ENCODE results near the gene WDR87.

WDR87 gene

GRCh38 chr19:37942516-37942902 lies 36.1 kb upstream of the WDR87 start:
- no peaks in the 10 kb centered on the region for H3K9me3 ChIP-seq (ENCODE audit: control insufficient read depth in 1 of 2, low read length in 2 of 2)
- H3K36me3 ChIP-seq (ENCODE audit: control insufficient read depth in 1 of 2, insufficient read depth in 2 of 2, low read length in 2 of 2) = no peaks in the 10 kb centered on the region
- no peaks in the 10 kb centered on the region for H3K27me3 ChIP-seq (ENCODE audit: low read depth, low read length)
- H3K27ac ChIP-seq (ENCODE audit: low read length) = no peak overlapping the region
- no peak overlapping the region for H3K4me3 ChIP-seq (ENCODE audit: low read depth in 1 of 2, low read length in 2 of 2)
- H3K4me1 ChIP-seq (ENCODE audit: control insufficient read depth in 1 of 2, insufficient read depth in 2 of 2, low read length in 2 of 2) = no peaks in the 10 kb centered on the region

DNA sequence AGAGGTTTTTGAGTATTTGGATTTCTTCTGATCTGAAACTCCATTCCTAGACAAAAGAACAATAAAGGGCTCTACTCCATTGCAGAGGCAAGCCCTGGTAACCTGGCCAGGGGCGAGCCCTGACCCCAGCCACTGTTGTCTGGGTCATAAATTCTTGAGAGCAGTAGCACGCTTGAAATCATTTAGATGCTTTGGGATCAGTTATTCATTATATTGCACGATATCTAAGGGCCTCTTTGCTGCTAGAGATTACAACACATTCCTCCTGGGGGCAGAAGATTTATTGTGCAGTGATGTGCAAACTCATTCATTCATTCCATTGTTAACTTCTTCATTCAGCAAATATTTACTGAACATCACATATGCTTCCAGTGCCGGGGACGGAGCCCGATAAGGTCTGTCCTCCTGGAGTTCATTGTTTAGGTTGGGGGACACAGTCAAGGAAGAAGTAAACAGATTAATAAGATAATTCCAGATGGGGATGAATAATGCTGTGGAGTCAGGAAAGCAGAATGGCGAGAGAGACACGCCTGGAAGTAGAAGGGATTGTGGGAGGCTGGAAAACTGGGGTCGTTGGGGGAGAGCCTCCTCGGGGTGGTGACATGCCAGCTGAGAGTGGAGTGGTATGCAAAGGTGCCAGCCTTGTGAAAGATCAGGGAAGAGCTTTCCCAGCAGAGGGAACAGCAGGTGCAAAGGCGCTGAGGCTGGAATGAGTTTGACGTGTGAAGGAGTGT lies 35.6 kb upstream of the WDR87 start:
- Histone ChIP-seq H3K4me3 (ENCODE audit: low read depth in 1 of 2, low read length in 2 of 2) (no peak overlapping the region), H3K36me3 (ENCODE audit: control insufficient read depth in 1 of 2, insufficient read depth in 2 of 2, low read length in 2 of 2) (no peaks in the 10 kb centered on the region), H3K9me3 (ENCODE audit: control insufficient read depth in 1 of 2, low read length in 2 of 2) (no peaks in the 10 kb centered on the region), H3K27me3 (ENCODE audit: low read depth, low read length) (no peaks in the 10 kb centered on the region), H3K4me1 (ENCODE audit: control insufficient read depth in 1 of 2, insufficient read depth in 2 of 2, low read length in 2 of 2) (no peaks in the 10 kb centered on the region), H3K27ac (ENCODE audit: low read length) (peak overlapping the region; percentile 39)

DNA sequence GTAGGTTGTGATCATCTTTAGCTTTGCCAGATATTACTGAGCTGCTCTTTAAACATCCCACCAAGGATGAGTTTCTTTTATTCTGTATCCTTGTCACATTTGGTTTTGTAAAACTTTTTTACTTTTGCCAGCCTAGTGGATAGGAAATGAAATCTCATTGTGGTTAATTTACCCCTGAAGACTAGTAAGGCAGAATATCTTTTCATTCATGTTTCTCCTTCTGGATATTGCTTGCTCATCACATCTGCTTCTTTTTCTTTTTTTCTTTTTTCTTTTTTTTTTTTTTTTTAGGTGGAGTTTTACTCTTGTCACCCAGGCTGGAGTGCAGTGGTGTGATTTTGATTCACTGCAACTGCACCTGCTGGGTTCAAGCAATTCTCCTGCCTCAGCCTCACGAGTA lies 32.0 kb upstream of the WDR87 start:
- Histone ChIP-seq H3K27me3 (ENCODE audit: low read depth, low read length) (no peaks in the 10 kb centered on the region), H3K27ac (ENCODE audit: low read length) (no peak overlapping the region), H3K9me3 (ENCODE audit: control insufficient read depth in 1 of 2, low read length in 2 of 2) (peaks cover 6 to 10% of the 10 kb centered on the region in 2 donors), H3K36me3 (ENCODE audit: control insufficient read depth in 1 of 2, insufficient read depth in 2 of 2, low read length in 2 of 2) (peaks cover 0 to 8% of the 10 kb centered on the region in 2 donors), H3K4me1 (ENCODE audit: control insufficient read depth in 1 of 2, insufficient read depth in 2 of 2, low read length in 2 of 2) (peaks cover 0 to 4% of the 10 kb centered on the region in 2 donors), H3K4me3 (ENCODE audit: low read depth in 1 of 2, low read length in 2 of 2) (no peak overlapping the region)

DNA sequence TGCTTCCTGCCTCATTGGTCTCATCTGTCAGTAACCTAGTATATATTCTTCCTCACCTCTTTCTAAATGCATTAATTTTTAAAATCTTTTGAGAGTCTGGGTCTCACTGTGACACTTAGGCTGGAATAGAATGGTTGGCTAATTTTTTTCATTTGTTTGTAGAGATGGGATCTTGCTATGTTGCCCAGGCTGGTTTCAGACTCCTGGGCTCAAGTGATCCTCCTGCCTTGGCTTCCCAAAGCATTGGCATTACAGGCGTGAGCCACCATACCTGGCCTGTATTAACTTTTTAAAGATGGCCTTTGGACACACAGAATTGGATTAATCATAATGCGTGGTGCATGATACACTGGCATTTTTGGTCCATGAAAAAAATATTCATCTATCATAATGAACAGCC lies 30.5 kb upstream of the WDR87 start:
- no peak overlapping the region for H3K4me3 ChIP-seq (ENCODE audit: low read depth in 1 of 2, low read length in 2 of 2)
- H3K27me3 ChIP-seq (ENCODE audit: low read depth, low read length) = no peaks in the 10 kb centered on the region
- H3K9me3 ChIP-seq (ENCODE audit: control insufficient read depth in 1 of 2, low read length in 2 of 2) = peaks cover 6 to 10% of the 10 kb centered on the region in 2 donors
- peaks cover 5% of the 10 kb centered on the region in 2 donors for H3K4me1 ChIP-seq (ENCODE audit: control insufficient read depth in 1 of 2, insufficient read depth in 2 of 2, low read length in 2 of 2)
- H3K27ac ChIP-seq (ENCODE audit: low read length) = no peak overlapping the region
- H3K36me3 ChIP-seq (ENCODE audit: control insufficient read depth in 1 of 2, insufficient read depth in 2 of 2, low read length in 2 of 2) = peaks cover 0 to 8% of the 10 kb centered on the region in 2 donors

DNA sequence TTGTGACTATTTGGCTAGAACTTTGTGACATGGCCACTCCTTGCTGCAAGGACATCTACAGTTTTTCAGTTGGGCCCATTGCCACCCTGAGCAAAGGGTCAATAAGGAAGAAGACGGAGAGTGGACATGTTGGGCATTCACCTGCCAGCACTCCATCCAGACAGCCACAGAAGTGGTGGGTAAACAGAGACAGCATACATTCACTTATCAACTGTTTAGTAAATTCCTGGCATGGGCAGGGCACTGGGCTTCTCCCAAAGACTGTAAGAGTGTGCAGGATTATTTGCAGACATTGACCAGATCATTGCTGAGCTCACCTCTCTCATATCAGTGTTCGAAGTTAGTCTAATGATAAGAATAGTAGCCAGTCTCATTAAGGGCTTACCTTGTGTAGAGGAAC lies 29.8 kb upstream of the WDR87 start:
- Histone ChIP-seq H3K4me3 (ENCODE audit: low read depth in 1 of 2, low read length in 2 of 2) (no peak overlapping the region), H3K27ac (ENCODE audit: low read length) (no peak overlapping the region), H3K9me3 (ENCODE audit: control insufficient read depth in 1 of 2, low read length in 2 of 2) (peaks cover 6 to 10% of the 10 kb centered on the region in 2 donors), H3K36me3 (ENCODE audit: control insufficient read depth in 1 of 2, insufficient read depth in 2 of 2, low read length in 2 of 2) (peaks cover 0 to 8% of the 10 kb centered on the region in 2 donors), H3K4me1 (ENCODE audit: control insufficient read depth in 1 of 2, insufficient read depth in 2 of 2, low read length in 2 of 2) (peaks cover 6 to 8% of the 10 kb centered on the region in 2 donors), H3K27me3 (ENCODE audit: low read depth, low read length) (no peaks in the 10 kb centered on the region)

GRCh38 chr19:37935341-37935740 lies 28.9 kb upstream of the WDR87 start:
- Histone ChIP-seq H3K27ac (ENCODE audit: low read length) (no peak overlapping the region), H3K36me3 (ENCODE audit: control insufficient read depth in 1 of 2, insufficient read depth in 2 of 2, low read length in 2 of 2) (peaks cover 0 to 8% of the 10 kb centered on the region in 2 donors), H3K4me1 (ENCODE audit: control insufficient read depth in 1 of 2, insufficient read depth in 2 of 2, low read length in 2 of 2) (peaks cover 8 to 10% of the 10 kb centered on the region in 2 donors), H3K4me3 (ENCODE audit: low read depth in 1 of 2, low read length in 2 of 2) (no peak overlapping the region), H3K9me3 (ENCODE audit: control insufficient read depth in 1 of 2, low read length in 2 of 2) (peaks cover 6 to 10% of the 10 kb centered on the region in 2 donors), H3K27me3 (ENCODE audit: low read depth, low read length) (no peaks in the 10 kb centered on the region)

DNA sequence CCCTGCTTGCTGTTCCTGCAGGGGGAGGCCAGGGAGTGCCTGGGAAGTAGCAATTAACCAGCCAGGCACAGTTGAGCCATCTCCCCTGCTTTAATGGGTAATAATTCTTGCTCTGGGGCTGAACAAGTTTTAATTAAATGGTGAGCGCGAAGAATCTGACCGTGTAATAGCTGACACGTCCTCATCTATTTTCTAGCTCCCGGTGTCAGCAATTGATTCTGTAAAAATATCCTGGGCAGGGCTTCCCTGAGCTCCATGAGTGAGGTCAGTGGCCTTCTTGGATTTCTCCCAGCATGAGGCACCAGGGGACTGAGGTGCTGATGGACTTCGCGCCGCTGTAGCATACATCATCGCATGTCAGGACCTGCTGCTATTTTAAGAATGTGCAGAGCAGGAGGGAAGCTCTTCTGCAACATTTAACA lies 27.6 kb upstream of the WDR87 start:
- Histone ChIP-seq H3K27me3 (ENCODE audit: low read depth, low read length) (no peaks in the 10 kb centered on the region), H3K4me3 (ENCODE audit: low read depth in 1 of 2, low read length in 2 of 2) (no peak overlapping the region), H3K9me3 (ENCODE audit: control insufficient read depth in 1 of 2, low read length in 2 of 2) (peaks cover 6 to 10% of the 10 kb centered on the region in 2 donors), H3K27ac (ENCODE audit: low read length) (no peak overlapping the region), H3K36me3 (ENCODE audit: control insufficient read depth in 1 of 2, insufficient read depth in 2 of 2, low read length in 2 of 2) (peaks cover 0 to 8% of the 10 kb centered on the region in 2 donors), H3K4me1 (ENCODE audit: control insufficient read depth in 1 of 2, insufficient read depth in 2 of 2, low read length in 2 of 2) (peaks cover 8 to 10% of the 10 kb centered on the region in 2 donors)

GRCh38 chr19:37932985-37933936 lies 26.9 kb upstream of the WDR87 start:
- no peaks in the 10 kb centered on the region for H3K27me3 ChIP-seq (ENCODE audit: low read depth, low read length)
- peak overlapping the region in 1 of 2 donors; percentile 47 for H3K4me3 ChIP-seq (ENCODE audit: low read depth in 1 of 2, low read length in 2 of 2)

GRCh38 chr19:37931881-37932655 lies 25.7 kb upstream of the WDR87 start:
- peak overlapping the region; percentile 46 to 47 for H3K4me3 ChIP-seq (ENCODE audit: low read depth in 1 of 2, low read length in 2 of 2)

More at GRCh38 chr19:37932985-37933936, 26.9 kb upstream of the WDR87 start:
- peaks cover 0 to 8% of the 10 kb centered on the region in 2 donors for H3K36me3 ChIP-seq (ENCODE audit: control insufficient read depth in 1 of 2, insufficient read depth in 2 of 2, low read length in 2 of 2)
- H3K4me1 ChIP-seq (ENCODE audit: control insufficient read depth in 1 of 2, insufficient read depth in 2 of 2, low read length in 2 of 2) = peaks cover 8 to 10% of the 10 kb centered on the region in 2 donors
- peak overlapping the region; percentile 72 for H3K27ac ChIP-seq (ENCODE audit: low read length)
- peaks cover 6 to 10% of the 10 kb centered on the region in 2 donors for H3K9me3 ChIP-seq (ENCODE audit: control insufficient read depth in 1 of 2, low read length in 2 of 2)

DNA sequence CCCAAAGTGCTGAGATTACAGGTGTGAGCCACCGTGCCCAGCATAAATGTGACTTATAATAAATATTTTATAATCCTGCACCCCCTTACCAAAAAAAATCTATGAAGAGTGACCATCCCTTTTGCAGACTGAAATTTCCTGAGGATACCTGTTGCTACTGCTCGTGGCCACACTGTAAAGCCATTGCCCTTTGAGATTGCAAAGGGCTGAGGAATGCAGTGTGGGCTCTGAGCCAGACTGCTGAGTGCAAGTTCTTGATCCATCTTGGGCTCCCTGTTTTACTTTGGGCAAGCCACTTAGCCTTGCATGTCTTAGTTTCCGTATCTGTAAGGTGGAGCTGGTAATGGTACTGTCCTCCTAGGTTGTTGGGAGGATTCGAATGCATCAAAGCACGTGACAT lies 24.0 kb upstream of the WDR87 start:
- Histone ChIP-seq H3K4me1 (ENCODE audit: control insufficient read depth in 1 of 2, insufficient read depth in 2 of 2, low read length in 2 of 2) (peaks cover 8 to 10% of the 10 kb centered on the region in 2 donors), H3K27me3 (ENCODE audit: low read depth, low read length) (no peaks in the 10 kb centered on the region), H3K27ac (ENCODE audit: low read length) (no peak overlapping the region), H3K36me3 (ENCODE audit: control insufficient read depth in 1 of 2, insufficient read depth in 2 of 2, low read length in 2 of 2) (no peaks in the 10 kb centered on the region), H3K4me3 (ENCODE audit: low read depth in 1 of 2, low read length in 2 of 2) (no peak overlapping the region), H3K9me3 (ENCODE audit: control insufficient read depth in 1 of 2, low read length in 2 of 2) (peaks cover 3% of the 10 kb centered on the region in 2 donors)

More at GRCh38 chr19:37931881-37932655, 25.7 kb upstream of the WDR87 start:
- peaks cover 0 to 8% of the 10 kb centered on the region in 2 donors for H3K36me3 ChIP-seq (ENCODE audit: control insufficient read depth in 1 of 2, insufficient read depth in 2 of 2, low read length in 2 of 2)
- H3K4me1 ChIP-seq (ENCODE audit: control insufficient read depth in 1 of 2, insufficient read depth in 2 of 2, low read length in 2 of 2) = peaks cover 8 to 10% of the 10 kb centered on the region in 2 donors
- H3K27me3 ChIP-seq (ENCODE audit: low read depth, low read length) = no peaks in the 10 kb centered on the region
- H3K9me3 ChIP-seq (ENCODE audit: control insufficient read depth in 1 of 2, low read length in 2 of 2) = peaks cover 6 to 10% of the 10 kb centered on the region in 2 donors
- peak overlapping the region; percentile 72 for H3K27ac ChIP-seq (ENCODE audit: low read length)

All from muscle layer of duodenum (tissue), 2 donors.